GM12891 (cell line): Measurements from ENCODE around the gene RER1.

Experiments used
- POLR2A ChIP-seq: IDR thresholded peaks from 2 replicates; pipeline ENCODE4 v1.6.1; 2011; ENCODE audit warnings: low read depth, low read length, control low read depth
- POLR2AphosphoS5 ChIP-seq: IDR thresholded peaks from 2 replicates; pipeline ENCODE4 v1.6.1; 2011; ENCODE audit warnings: low read depth, low read length, control low read depth
- SPI1 ChIP-seq: IDR thresholded peaks from 2 replicates; pipeline ENCODE4 v1.6.1; 2011; ENCODE audit warnings: low read depth, low read length, control low read depth
- TAF1 ChIP-seq: IDR thresholded peaks from 2 replicates; pipeline ENCODE4 v1.6.1; 2011; ENCODE audit warnings: low read depth, low read length, control low read depth

- TF ChIP-seq POLR2A (no peak), TAF1 (no peak), POLR2AphosphoS5 (no peak), SPI1 (no peak)
These were observed 52.5 kb downstream of the RER1 start for GRCh38 chr1:2444138-2444591.
